Mesendoderm (in vitro differentiated cells): Measurements from ENCODE around the gene SOX8.

Experiments used
- DNase-seq: peaks from one replicate; pipeline ENCODE4 v3.0.0; 2013
- H2AK5ac ChIP-seq: 2 replicates; pipeline ENCODE4 v1.6.1; 2013; ENCODE audit warnings: low read length, inconsistent platforms
- H2BK120ac ChIP-seq: 2 replicates; pipeline ENCODE4 v1.6.1; 2013; ENCODE audit warnings: low read depth, mild to moderate bottlenecking, low read length, moderate library complexity, mixed read lengths
- H2BK15ac ChIP-seq: replicated peaks from 2 replicates; pipeline ENCODE4 v1.6.1; 2013; ENCODE audit warnings: low read depth, mild to moderate bottlenecking, moderate library complexity
- H2BK5ac ChIP-seq: 2 replicates; pipeline ENCODE4 v1.6.1; 2013; ENCODE audit warnings: low read length, inconsistent platforms
- H3K18ac ChIP-seq: 2 replicates; pipeline ENCODE4 v1.6.1; 2013; ENCODE audit warnings: mild to moderate bottlenecking, low read length, mixed read lengths
- H3K23ac ChIP-seq: one replicate; pipeline ENCODE4 v1.6.1; 2013; ENCODE audit warnings: low read length
- H3K27ac ChIP-seq: 2 replicates; pipeline ENCODE4 v1.5.1; 2013; ENCODE audit warnings: low read depth, mild to moderate bottlenecking, inconsistent platforms, low read length, moderate library complexity
- H3K27me3 ChIP-seq: 2 replicates; pipeline ENCODE4 v1.6.1; 2013; ENCODE audit warnings: low read length, control low read depth, mild to moderate bottlenecking, inconsistent platforms; ENCODE audit not compliant: insufficient read depth, poor library complexity
- H3K36me3 ChIP-seq: 2 replicates; pipeline ENCODE4 v1.6.1; 2013; ENCODE audit warnings: low read length, inconsistent platforms; ENCODE audit not compliant: control insufficient read depth, insufficient read depth
- H3K4ac ChIP-seq: one replicate; pipeline ENCODE4 v1.6.1; 2013; ENCODE audit warnings: low read depth, mild to moderate bottlenecking, low read length, moderate library complexity
- H3K4me1 ChIP-seq: 2 replicates; pipeline ENCODE4 v1.6.1; 2013; ENCODE audit warnings: low read depth, low read length, inconsistent platforms; ENCODE audit not compliant: control insufficient read depth
- H3K4me2 ChIP-seq: 2 replicates; pipeline ENCODE4 v1.6.1; 2013; ENCODE audit warnings: low read length
- H3K4me3 ChIP-seq: 2 replicates; pipeline ENCODE4 v1.5.1; 2013; ENCODE audit warnings: mild to moderate bottlenecking, low read length
- H3K56ac ChIP-seq: one replicate; pipeline ENCODE4 v1.6.1; 2013; ENCODE audit warnings: low read length
- H3K79me1 ChIP-seq: 2 replicates; pipeline ENCODE4 v1.6.1; 2013; ENCODE audit warnings: low read length, inconsistent platforms
- H3K79me2 ChIP-seq: 2 replicates; pipeline ENCODE4 v1.6.1; 2013; ENCODE audit warnings: mild to moderate bottlenecking, low read length; ENCODE audit not compliant: control insufficient read depth, insufficient read depth
- H3K9ac ChIP-seq: 2 replicates; pipeline ENCODE4 v1.6.1; 2013; ENCODE audit warnings: low read length, inconsistent platforms
- H4K5ac ChIP-seq: one replicate; pipeline ENCODE4 v1.6.1; 2013; ENCODE audit warnings: low read length
- H4K8ac ChIP-seq: one replicate; pipeline ENCODE4 v1.6.1; 2013; ENCODE audit warnings: low read depth, mild to moderate bottlenecking, control low read depth, low read length, moderate library complexity
- WGBS: extraction: QIAGEN DNeasy Blood & Tissue Kit; methylation state at CpG from one replicate; pipeline ENCODE4 v1.1.7; 2013; ENCODE audit warnings: low lambda C conversion rate, missing lambda C conversion rate; ENCODE audit not compliant: insufficient coverage; ENCODE audit errors: extremely low coverage; 5-methylcytosine and 5-hydroxymethylcytosine counted together

Gene SOX8

DNA sequence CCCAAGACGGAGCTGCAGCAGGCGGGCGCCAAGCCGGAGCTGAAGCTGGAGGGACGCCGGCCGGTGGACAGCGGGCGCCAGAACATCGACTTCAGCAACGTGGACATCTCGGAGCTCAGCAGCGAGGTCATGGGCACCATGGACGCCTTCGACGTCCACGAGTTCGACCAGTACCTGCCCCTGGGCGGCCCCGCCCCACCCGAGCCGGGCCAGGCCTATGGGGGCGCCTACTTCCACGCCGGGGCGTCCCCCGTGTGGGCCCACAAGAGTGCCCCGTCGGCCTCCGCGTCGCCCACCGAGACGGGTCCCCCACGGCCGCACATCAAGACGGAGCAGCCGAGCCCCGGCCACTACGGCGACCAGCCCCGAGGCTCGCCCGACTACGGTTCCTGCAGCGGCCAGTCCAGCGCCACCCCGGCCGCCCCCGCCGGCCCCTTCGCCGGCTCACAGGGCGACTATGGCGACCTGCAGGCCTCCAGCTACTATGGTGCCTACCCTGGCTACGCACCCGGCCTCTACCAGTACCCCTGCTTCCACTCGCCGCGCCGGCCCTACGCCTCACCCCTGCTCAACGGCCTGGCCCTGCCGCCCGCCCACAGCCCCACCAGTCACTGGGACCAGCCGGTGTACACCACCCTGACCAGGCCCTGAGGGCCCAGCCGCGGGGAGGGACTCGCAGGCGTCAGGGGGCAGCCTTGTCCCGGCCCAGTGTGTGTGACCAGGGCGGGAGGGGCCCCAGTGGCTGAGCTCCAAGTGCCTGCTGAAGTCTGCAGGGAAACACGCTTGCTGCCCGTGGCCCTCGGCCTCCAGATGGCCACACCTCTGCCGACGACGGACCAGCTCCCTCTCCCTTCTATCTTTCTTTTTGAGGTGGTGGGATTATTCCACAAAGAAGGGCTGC is 3.4 kb downstream of the SOX8 start:
- Histone ChIP-seq H4K8ac (no peak overlapping the region), H3K23ac (no peak overlapping the region), H3K18ac (no peak overlapping the region), H2AK5ac (no peak overlapping the region), H3K4me1 (no peaks in the 10 kb centered on the region), H4K5ac (no peak overlapping the region), H2BK5ac (no peak overlapping the region), H3K4ac (no peak overlapping the region), H3K27me3 (peaks cover 14% of the 10 kb centered on the region), H3K56ac (no peak overlapping the region), H3K79me1 (no peaks in the 10 kb centered on the region), H3K27ac (no peak overlapping the region), H3K4me2 (no peak overlapping the region), H3K79me2 (no peaks in the 10 kb centered on the region), H3K4me3 (no peak overlapping the region), H2BK15ac (no peak overlapping the region), H3K36me3 (no peaks in the 10 kb centered on the region), H2BK120ac (no peak overlapping the region), H3K9ac (no peak overlapping the region)
- DNase-seq: no peak
- WGBS: no CpG with 5 or more reads among the region's 78 CpGs

DNA sequence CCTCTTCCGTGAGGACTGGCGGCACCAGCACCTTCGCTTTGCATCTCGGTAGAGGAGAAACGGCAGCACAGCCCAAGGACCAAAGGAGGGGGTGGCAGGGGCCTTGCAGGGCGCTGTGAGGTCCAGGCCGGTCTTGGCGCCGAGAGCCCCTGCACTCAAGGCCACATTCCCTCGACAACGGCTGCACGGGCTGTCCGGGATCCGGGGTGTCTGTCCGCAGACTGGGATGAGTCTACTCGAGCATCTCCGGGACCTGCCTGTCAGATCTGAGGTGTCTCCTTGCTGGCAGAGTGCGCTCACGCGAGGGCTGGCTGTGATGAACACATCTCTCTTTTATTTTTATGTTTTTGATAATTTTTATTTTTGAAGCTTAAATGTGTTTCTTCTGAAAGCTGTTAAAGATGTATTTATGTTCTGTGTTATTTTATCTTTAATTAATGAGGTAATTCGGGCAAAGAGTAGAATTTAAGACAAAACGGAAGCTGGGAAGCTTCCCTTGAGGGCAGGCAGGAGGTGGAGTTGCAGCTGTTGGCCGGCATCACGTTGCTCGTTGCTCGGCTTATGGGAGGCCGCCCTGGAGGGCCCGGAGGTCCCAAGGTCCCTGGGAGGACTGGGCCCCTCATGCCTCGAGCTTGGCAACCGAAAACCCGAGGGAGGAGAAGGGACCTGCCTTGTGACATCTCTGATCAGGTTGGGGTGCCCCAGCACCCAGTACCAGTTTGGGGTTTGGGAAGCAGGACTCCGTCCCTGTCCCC is 4.3 kb downstream of the SOX8 start:
- Histone ChIP-seq H3K27ac (no peak overlapping the region), H3K4ac (no peak overlapping the region), H2BK120ac (no peak overlapping the region), H3K23ac (no peak overlapping the region), H3K4me1 (no peaks in the 10 kb centered on the region), H4K5ac (no peak overlapping the region), H3K36me3 (no peaks in the 10 kb centered on the region), H3K4me3 (no peak overlapping the region), H3K4me2 (no peak overlapping the region), H3K18ac (no peak overlapping the region), H3K79me1 (no peaks in the 10 kb centered on the region), H3K27me3 (peaks cover 13% of the 10 kb centered on the region), H2BK5ac (no peak overlapping the region), H3K9ac (no peak overlapping the region), H3K79me2 (no peaks in the 10 kb centered on the region), H4K8ac (no peak overlapping the region), H2AK5ac (no peak overlapping the region), H3K56ac (no peak overlapping the region), H2BK15ac (no peak overlapping the region)
- DNase-seq: no peak
- no CpG with 5 or more reads among the region's 32 CpGs for WGBS

DNA sequence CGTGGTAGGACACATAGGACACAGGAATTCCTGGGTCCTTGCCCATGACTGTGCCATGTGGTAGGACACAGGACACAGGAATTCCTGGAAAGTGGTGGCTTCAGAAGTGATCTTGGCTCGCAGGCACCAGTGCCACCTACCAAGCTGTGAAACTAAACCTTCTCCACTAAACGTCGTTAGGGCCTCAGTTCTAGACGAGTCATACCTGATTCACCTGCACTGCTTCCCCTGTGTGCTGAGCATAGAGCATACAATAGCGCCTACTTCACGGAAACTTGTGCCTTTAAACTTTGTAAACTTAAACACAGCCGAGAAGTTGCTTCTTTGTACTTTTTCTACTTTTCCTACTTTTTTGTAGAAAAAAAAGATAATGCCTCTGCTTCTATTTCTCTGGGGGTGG is 4.8 kb downstream of the SOX8 start:
- WGBS: no CpG with 5 or more reads among the region's 8 CpGs
- no peak for DNase-seq
- H4K5ac ChIP-seq: no peak overlapping the region
- H3K4me2 ChIP-seq: no peak overlapping the region
- H2BK120ac ChIP-seq: no peak overlapping the region
- no peak overlapping the region for H2BK5ac ChIP-seq
- H3K18ac ChIP-seq: no peak overlapping the region
- no peaks in the 10 kb centered on the region for H3K79me2 ChIP-seq
- H3K4me3 ChIP-seq: no peak overlapping the region
- H2AK5ac ChIP-seq: no peak overlapping the region
- no peak overlapping the region for H3K27ac ChIP-seq
- H3K4ac ChIP-seq: no peak overlapping the region
- no peak overlapping the region for H3K23ac ChIP-seq
- H3K36me3 ChIP-seq: no peaks in the 10 kb centered on the region
- H3K56ac ChIP-seq: no peak overlapping the region
- no peaks in the 10 kb centered on the region for H3K79me1 ChIP-seq
- no peaks in the 10 kb centered on the region for H3K4me1 ChIP-seq
- peaks cover 13% of the 10 kb centered on the region for H3K27me3 ChIP-seq
- no peak overlapping the region for H3K9ac ChIP-seq
- no peak overlapping the region for H2BK15ac ChIP-seq
- H4K8ac ChIP-seq: no peak overlapping the region

DNA sequence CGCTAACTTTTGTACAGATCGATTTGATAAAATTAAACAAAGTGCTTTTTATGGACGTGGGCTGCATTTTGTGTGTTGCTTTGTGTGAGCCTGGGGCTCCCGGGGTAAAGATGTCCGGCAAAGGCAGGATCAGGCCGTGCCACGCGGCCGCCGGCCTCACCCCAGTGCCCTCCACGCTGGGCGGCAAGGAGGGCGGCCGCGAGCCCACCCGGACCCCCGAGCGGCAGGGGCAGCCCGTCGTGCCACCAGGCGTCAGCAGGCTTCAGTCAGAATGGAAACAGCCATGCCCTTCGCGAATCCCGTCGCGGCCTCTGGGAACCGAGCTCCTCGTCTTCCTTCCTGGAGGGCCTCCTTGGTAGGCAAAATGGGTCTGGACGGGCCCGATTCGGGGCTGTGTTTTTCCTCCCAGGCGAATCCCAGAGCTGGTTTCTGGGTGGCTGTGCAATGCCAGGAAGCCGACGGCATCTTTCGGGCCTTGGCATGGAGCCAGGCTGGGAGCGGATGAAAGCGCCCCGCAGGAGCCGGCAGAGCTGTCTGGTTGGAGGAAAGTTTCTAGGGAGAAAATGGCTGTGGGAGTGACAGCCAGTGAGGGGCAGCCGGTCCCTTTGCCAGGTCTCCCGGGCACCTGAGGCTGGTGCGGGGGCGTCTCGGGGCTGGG is 5.5 kb downstream of the SOX8 start:
- no peak overlapping the region for H4K8ac ChIP-seq
- no peak overlapping the region for H2BK120ac ChIP-seq
- no peak overlapping the region for H3K9ac ChIP-seq
- no peak overlapping the region for H3K18ac ChIP-seq
- no peak overlapping the region for H3K27ac ChIP-seq
- H3K23ac ChIP-seq: no peak overlapping the region
- no peak overlapping the region for H2BK5ac ChIP-seq
- no peaks in the 10 kb centered on the region for H3K36me3 ChIP-seq
- no CpG with 5 or more reads among the region's 44 CpGs for whole genome bisulfite sequencing
- H3K4me1 ChIP-seq: no peaks in the 10 kb centered on the region
- peaks cover 10% of the 10 kb centered on the region for H3K27me3 ChIP-seq
- no peak overlapping the region for H3K56ac ChIP-seq
- no peak overlapping the region for H2AK5ac ChIP-seq
- no peak overlapping the region for H3K4me3 ChIP-seq
- H3K4ac ChIP-seq: no peak overlapping the region
- no peak overlapping the region for H3K4me2 ChIP-seq
- no peaks in the 10 kb centered on the region for H3K79me2 ChIP-seq
- H2BK15ac ChIP-seq: no peak overlapping the region
- no peaks in the 10 kb centered on the region for H3K79me1 ChIP-seq
- H4K5ac ChIP-seq: no peak overlapping the region
- DNase-seq: no peak

- Histone ChIP-seq H3K79me2 (no peaks in the 10 kb centered on the region), H2BK15ac (no peak overlapping the region), H3K36me3 (no peaks in the 10 kb centered on the region), H3K23ac (no peak overlapping the region), H4K5ac (no peak overlapping the region), H3K4ac (no peak overlapping the region), H4K8ac (no peak overlapping the region), H3K4me3 (no peak overlapping the region), H3K9ac (no peak overlapping the region), H3K4me2 (no peak overlapping the region), H3K56ac (no peak overlapping the region), H2BK5ac (no peak overlapping the region), H2BK120ac (no peak overlapping the region), H3K27ac (no peak overlapping the region), H3K79me1 (no peaks in the 10 kb centered on the region), H3K27me3 (peaks cover 2% of the 10 kb centered on the region), H3K4me1 (no peaks in the 10 kb centered on the region), H2AK5ac (no peak overlapping the region), H3K18ac (no peak overlapping the region)
- no peak for DNase-seq
- no CpG with 5 or more reads among the region's 17 CpGs for WGBS
Measured at GRCh38 chr16:987906-988305, 6.3 kb downstream of the SOX8 start.
